Hematopoietic multipotent progenitor cell treated with erythropoietin and hydrocortisone succinate and interleukin-3 and kit ligand, for 8 days (in vitro differentiated cells): Measurements from ENCODE around the gene SLC29A3.
"Not testable (repeated sequence)": the region's sequence is repeated elsewhere in the genome, so short reads cannot be mapped to it uniquely, and the experiment has no call there.

Source experiments
- DNase-seq: peaks from one replicate; pipeline ENCODE4 v3.0.0-alpha.2; 2015

Gene SLC29A3

GRCh38 chr10:71284544-71285179, 34.4 kb upstream of the SLC29A3 start:
- no peak for DNase-seq

GRCh38 chr10:71285180-71285545, 33.9 kb upstream of the SLC29A3 start:
- DNase-seq = peak; percentile 28

- DNase-seq = no peak
Measured at GRCh38 chr10:71285986-71286385, 33.1 kb upstream of the SLC29A3 start.

DNA sequence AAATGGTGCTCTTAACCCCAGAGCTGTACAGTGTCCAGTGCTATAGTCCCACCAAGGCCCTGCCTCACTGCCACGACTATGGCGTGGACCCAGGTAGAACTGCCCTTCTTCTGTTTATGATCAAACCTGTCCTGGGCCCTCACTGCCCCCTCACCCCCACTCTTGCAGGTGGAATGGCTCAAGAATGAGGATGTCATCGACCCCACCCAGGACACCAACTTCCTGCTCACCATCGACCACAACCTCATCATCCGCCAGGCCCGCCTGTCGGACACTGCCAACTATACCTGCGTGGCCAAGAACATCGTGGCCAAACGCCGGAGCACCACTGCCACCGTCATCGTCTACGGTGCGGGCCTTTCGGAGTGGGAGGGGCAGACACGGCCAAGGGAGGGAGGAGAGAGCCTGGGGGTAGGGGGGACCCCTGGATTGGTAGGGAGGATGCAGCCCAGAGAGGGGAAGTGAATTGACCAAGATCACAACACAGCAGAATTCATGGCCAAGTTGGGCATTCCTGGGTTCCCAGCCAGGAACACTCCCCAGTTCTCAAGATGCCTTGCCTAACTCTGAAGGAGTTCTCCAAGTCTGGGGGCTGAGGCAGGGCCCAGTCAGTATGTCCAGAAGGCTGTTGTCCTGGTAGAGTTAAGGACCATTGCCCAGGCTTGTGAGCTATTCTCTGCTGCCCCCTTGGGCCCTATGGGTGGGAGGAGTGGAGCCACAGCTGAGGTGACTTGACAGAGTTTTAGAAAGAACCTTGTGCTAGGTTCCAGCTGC, 32.4 kb upstream of the SLC29A3 start:
- DNase-seq = no peak

GRCh38 chr10:71287456-71287855, 31.6 kb upstream of the SLC29A3 start:
- DNase-seq = no peak

DNA sequence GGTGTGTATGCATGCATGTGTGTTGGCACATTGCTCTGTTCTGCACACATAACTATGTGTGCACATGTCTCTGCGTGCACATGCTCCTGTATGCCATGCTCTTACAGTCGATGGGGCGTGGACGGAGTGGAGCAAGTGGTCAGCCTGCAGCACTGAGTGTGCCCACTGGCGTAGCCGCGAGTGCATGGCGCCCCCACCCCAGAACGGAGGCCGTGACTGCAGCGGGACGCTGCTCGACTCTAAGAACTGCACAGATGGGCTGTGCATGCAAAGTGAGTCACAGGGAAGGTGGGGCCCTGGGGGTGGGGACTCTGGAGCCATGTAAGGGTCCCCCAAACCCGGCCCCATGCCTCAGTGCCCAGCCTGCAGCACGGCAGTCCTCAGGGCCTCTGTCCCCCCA, 30.6 kb upstream of the SLC29A3 start:
- no peak for DNase-seq

DNA sequence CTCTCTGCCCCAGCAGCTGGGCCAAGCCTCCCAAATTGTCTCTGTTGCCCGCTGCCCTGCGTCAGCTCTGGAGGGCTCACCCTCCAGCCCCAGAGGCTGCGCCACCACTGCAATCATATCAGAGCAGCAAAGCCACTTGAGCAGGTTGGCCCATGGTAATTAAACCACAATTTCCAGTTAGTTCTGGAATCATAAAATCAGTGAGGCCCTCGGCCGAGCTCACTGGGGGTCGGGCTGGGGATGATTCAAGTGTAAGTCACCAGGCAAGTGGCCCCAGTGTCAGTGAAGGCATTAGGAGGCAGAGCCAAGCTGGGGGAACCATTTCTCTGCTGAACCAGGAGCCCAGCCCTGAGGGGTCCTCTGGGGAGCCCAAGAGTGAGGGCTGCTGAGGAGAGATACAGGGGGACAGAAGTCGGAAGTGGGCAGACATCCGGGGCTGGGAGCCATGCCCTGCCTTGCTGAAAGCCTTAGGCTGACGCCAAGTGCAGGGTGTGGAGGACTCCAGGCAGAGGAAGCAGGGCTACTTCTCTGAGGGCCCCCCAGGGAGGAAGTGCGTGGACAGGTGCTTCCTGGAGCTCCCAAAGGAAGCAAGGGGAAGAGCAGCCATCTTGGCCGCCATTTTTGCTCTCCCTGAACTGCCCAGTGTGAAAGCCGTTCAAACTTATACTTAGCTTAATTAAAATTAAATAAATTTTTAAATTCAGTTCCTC, 29.5 kb upstream of the SLC29A3 start:
- DNase-seq = no peak

GRCh38 chr10:71290331-71290730, 28.7 kb upstream of the SLC29A3 start:
- DNase-seq = no peak

- no peak for DNase-seq
Measured at GRCh38 chr10:71290806-71291527, 28.1 kb upstream of the SLC29A3 start.

GRCh38 chr10:71291528-71291900, 27.5 kb upstream of the SLC29A3 start:
- DNase-seq = no peak

DNA sequence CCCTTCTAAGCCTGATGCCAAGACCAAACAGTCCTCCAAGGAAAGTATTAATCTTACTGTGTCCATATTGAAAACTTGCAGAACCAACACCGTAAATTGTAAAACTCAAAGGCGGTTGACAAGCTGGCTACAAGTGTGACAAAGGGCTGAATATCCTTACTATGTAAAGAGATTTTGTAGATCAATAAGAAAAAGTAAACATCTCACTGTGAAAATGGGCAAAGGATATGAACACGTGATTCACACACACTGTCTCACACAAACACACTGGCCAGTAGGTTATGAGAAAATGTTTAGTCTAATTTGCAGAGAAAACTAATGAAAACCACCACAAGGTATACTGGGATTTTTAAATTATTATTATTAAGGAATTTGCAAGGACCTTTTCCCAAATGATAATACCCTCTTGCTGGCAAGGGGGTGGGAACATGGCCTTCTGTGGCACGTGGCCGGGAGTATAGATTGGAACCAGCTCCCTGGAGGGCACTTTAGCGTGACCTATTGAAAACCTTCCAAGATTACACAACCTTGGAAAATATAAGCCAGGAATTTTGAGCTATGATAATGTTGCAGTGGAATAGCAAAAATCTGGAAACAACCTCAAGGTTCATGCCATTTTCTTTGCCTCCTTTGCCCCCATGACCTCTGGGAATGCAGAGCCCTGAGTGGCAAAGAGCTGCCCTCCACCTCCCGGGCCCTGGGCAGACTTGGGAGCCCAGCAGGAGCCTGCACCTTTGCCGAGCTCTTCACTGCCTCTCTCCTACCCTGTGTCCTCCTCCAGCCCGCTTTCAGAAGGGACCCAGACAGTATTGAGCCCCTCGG, 26.2 kb upstream of the SLC29A3 start:
- no peak for DNase-seq

DNA sequence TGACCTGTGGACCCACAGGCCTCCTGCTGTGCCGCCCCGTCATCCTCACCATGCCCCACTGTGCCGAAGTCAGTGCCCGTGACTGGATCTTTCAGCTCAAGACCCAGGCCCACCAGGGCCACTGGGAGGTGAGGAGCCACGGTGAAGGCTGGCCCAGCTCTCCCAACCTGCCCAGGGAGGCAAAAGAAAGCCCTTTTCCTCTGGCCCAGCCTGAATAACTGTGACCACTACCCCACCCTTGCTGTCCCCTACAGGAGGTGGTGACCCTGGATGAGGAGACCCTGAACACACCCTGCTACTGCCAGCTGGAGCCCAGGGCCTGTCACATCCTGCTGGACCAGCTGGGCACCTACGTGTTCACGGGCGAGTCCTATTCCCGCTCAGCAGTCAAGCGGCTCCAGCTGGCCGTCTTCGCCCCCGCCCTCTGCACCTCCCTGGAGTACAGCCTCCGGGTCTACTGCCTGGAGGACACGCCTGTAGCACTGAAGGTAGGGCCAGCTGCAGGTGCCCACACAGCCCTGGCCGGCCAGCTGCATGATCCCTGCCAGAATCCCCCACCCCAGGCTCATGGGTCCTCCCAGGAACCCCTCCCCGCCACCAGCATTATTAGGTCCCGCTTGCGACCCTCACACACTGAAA, 25.5 kb upstream of the SLC29A3 start:
- DNase-seq = no peak

GRCh38 chr10:71294091-71294561, 24.9 kb upstream of the SLC29A3 start:
- no peak for DNase-seq

- DNase-seq = no peak
Measured at GRCh38 chr10:71294856-71295255, 24.2 kb upstream of the SLC29A3 start.

DNA sequence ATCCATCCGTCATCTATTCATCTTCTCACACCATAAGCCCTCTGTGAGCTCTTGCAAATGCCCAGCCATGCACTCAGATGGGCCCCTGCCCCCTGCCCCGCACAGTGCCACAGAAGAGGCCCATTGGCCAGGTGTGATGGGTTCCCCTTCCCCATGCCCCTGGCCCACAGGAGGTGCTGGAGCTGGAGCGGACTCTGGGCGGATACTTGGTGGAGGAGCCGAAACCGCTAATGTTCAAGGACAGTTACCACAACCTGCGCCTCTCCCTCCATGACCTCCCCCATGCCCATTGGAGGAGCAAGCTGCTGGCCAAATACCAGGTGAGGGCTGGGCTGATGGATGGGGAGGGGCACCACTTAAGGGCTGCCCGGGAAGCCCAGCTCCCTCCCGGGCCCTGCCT, 23.4 kb upstream of the SLC29A3 start:
- DNase-seq = no peak

- DNase-seq = no peak
Measured at GRCh38 chr10:71296086-71296485, 23.0 kb upstream of the SLC29A3 start.

DNA sequence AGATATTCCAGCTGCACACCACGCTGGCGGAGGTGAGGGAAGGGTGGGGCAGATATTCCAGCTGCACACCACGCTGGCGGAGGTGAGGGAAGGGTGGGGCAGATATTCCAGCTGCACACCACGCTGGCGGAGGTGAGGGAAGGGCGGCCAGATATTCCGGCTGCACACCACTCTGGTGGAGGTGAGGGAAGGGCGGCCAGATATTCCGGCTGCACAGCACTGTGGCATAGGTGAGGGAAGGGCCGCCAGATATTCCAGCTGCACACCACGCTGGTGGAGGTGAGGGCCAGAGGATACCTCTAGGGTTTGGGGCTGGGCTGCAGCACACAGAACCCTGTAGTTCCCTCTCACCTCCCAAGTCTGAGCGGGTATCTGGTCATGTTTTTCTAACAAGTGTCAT, 22.2 kb upstream of the SLC29A3 start:
- DNase-seq = not testable (repeated sequence)

GRCh38 chr10:71297343-71297742, 21.7 kb upstream of the SLC29A3 start:
- DNase-seq = no peak

- no peak for DNase-seq
Measured at GRCh38 chr10:71299071-71299785, 19.8 kb upstream of the SLC29A3 start.

DNA sequence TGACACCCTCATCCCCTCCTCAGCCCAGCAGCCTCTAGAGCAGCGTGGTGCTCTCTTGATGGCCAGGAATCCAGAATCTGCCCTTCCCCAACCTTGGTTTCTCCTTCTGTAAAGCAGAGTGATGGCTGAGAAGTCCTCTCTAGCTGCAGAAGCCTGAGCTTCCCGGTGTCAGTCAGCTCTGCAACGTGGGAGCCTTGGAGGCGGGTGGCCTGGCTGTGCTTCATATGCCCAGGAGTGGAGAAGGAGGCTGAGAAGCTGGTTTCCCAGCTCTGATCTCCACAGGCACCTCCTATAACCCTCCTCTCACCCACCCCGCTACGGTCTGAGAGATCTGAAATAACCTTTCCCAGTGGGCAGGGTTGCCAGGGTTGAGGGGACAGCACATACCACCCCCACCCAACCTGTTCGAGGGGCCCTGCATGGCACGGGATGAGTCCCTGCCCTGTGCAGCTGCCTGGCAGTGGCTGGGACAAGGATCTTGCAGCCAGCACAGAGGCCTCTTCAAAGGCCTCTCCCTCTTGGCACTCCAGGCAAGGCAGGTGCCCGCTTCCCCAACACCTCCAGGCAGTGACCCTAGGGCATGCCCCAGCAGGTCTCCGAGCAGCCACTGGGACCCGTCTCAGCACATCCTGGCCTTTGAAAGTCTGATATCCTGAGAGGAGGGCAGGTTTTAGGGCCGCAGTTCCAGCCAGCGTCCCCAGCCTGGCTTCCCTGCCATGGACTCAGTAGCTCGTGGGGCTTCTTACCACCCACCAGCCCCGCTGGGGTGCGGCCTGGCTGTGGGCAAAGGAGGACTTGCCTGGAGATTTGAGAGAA, 18.3 kb upstream of the SLC29A3 start:
- no peak for DNase-seq
